ELF-1 (cell line): ENCODE measurements around the gene TEAD2.
"Not testable (repeated sequence)": the region's sequence is repeated elsewhere in the genome, so short reads cannot be mapped to it uniquely, and the experiment has no call there.

Experiments used
- DNase-seq: peaks from one replicate; pipeline ENCODE4 v3.0.0-alpha.2; 2016; ENCODE audit warnings: low read depth, low spot score

TEAD2 gene

DNA sequence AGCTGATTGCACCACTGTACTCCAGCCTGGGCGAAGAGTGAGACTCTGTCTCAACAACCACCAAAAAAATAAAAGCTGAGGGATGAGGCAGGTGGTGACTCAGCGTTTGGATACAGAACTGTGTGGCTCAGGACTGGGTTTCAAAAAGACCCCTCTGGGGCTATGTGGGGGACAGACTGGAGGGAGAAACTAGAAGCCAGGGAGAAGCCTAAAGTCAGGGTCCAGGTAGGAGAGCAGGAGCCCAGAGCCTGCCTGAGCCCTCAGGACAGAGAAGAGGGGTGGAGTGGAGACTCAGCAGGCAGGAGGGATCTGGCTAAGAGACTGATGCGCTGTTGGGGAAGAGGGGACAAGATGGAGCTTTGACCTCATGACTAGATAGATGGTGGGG, 28.8 kb downstream of the TEAD2 start:
- DNase-seq, result no peak

- DNase-seq, result not testable (repeated sequence)
These were observed 29.4 kb downstream of the TEAD2 start for GRCh38 chr19:49332691-49333417.

DNA sequence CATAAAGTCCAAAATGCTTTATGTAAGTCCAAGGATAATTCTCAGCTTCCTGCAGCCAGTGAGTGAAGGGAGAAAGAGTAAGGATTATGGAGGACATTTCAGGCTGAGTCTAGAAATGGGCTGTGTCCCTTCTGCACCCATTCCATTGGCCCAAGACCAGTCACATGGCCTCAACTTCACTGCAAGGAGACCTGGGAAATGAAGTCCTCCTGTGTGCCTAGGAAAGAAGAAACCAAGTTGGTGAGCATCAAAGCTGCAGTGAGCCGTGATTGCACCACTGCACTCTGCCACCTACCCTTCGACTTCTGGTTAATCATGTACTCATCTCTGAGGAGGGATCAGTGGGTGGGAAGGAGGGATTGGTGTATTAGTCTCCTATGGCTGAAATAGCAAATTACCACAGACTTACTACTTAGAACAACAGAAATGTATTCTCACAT, 30.6 kb downstream of the TEAD2 start:
- peak; percentile 53 for DNase-seq

DNA sequence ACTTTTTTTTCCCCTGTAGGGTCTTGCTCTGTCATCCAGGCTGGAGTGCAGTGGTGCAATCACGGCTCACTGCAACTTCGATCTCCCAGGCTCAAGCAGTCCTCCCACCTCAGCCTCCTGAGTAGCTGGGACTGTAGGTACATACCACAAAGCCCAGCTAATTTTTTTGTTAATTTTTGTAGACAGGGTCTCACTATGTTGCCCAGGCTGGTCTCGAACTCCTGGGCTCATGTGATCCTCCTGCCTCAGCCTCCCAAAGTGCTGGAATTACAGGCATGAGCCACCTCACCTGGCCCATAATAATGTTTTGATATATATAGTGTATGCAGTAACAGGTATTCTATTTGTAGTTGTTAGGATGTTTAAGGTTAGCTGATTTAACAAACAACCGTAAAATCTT, 31.0 kb downstream of the TEAD2 start:
- not testable (repeated sequence) for DNase-seq

- DNase-seq, result no peak
These were observed 33.5 kb downstream of the TEAD2 start for GRCh38 chr19:49328741-49329140.

DNA sequence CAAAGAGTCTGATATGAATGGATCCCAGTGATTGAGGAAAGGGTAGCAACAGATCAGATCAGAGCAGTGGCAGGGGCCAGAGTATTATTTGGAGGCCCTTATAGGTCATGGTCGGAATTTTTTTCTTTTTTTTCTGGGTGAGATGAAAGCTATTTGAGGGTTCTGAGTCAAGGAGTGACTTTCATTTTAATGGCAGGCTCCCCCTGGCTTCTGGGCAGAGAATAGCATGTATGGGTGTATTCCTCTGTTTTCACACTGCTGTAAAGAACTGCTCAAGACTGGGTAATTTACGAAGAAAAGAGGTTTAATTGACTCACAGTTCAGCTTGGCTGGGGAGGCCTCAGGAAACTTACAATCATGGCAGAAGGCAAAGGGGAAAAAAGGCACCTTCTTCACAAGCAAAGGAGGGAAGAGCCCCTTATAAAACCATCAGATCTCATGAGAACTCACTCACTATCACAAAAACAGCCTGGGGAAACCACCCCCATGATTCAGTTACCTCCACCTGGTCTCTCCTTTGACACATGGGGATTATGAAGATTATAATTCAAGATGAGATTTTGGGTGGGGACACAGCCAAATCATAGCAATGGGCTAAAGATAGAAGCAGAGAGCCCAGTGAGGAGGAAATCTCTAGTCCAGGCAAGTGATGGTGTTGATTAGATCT, 34.2 kb downstream of the TEAD2 start:
- DNase-seq, result peak; percentile 29

- DNase-seq, result no peak
These were observed 36.0 kb downstream of the TEAD2 start for GRCh38 chr19:49326165-49326704.

GRCh38 chr19:49325756-49326155, 36.5 kb downstream of the TEAD2 start:
- DNase-seq, result not testable (repeated sequence)

DNA sequence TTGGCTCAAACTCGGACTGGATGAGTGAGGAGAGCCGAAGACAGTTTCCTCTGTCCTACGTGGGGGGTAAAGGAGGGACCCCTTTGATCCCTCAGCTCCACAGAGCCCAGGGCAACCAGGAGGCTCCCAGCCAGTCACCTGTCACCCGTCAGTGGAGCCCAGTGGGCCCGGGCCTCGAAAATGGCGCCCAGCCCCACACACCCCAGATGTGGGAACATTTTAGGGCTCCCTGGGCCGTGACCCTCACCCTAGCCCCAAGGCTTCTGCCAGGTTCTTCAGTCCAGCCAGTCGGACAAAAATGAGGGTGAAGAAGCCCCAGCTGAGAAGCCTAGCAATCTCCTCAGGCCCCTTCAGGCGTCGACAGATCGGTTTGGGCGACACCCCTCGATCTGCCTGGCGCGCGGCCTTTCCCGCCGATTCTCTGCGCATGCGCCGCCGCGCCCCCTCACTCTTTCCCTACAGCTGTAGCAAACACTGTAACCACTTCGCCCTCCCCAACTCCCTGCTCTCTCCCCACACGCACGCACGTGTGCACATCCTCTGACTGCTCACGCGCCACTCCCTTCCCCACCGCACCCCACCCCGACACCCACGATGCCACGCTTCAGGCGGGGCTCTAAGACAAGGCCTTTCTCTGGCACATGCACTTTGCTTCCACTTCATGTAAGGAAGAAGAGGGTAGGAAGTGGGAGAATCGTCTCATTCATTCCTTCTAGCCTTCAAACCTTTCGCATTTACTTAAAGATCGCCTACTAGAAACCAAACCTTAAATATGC, 37.2 kb downstream of the TEAD2 start, which contains the start of gene SLC6A16:
SLC6A16 (minus strand) TSS at position 391 of the 776 bp plus-strand sequence. CDS start 13,844 bp downstream, outside the sequence.
- no peak for DNase-seq

DNA sequence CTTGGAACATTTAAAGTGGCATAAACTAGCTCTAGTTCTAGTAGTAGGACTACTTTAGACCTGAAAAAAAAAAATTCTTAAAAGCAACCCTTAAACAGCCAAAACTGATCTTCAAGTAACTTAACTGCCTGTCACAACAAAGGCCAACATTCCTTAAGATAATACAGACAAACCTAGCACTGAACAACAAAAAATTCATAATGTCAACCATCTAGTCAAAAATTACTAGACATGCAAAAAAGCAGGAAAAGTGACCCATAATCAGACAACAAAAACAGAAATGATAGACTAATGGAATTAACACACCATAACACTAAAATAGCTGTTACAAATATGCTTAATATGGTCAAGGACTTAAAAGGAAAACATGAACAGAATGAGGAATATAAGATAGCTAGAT, 43.9 kb downstream of the TEAD2 start:
- no peak for DNase-seq

GRCh38 chr19:49316284-49316683, 45.9 kb downstream of the TEAD2 start:
- no peak for DNase-seq

DNA sequence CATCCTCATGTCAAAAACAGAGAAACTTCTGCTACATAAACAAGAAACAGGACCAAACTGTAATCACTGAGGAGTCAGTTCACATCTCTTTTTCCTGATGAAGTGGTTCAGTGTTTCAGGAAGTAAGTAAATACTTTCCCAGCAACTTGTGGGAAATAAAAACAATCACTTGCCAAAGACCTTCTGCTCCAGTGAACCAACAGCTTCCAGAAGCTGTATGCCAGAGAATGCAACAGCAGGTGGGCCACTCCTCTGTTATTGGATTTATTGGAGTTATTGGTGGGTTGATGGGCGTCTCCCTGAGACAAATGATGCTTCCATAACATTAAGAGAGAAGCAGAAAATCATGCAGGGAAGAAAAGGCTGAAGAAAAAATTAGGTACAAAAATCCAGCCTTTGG, 47.1 kb downstream of the TEAD2 start:
- DNase-seq, result no peak

GRCh38 chr19:49309087-49309486, 53.1 kb downstream of the TEAD2 start:
- no peak for DNase-seq

DNA sequence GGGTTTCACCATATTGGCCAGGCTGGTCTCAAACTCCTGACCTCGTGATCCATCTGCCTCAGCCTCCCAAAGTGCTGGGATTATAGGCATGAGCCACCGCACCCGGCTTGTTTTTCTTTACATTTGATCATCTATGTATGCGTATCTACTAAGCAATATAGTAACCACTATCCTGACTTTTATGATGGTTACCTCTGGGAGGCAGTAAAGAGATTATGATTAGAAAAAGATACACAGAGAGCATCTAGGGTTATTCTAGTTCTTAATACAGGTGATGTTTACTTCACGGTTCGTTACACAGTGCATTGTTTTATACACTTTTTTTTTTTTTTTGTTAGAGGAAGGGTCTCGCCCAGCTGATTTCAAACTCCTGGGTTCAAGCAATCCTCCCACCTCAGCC, 55.5 kb downstream of the TEAD2 start:
- not testable (repeated sequence) for DNase-seq

DNA sequence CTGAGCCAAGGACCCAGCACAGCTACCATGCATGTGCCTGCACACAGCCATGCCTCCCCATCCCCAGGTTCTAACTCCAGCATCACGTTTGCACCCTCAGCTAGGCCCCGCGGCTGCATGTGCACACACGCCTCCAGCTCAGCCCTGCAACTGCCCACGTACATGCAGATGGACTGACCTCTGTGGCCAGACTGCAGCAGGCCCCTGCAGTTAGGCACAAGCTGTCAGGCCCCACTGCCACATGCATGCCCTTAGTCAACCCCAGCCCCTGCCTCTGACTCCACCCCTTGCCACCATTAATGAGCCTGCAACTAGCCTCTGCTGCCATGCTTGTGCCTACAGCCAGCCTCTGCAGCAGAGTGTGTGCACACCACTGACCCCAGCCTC, 60.4 kb downstream of the TEAD2 start:
- no peak for DNase-seq

GRCh38 chr19:49301165-49301865, 60.9 kb downstream of the TEAD2 start:
- peak; percentile 79 for DNase-seq

DNA sequence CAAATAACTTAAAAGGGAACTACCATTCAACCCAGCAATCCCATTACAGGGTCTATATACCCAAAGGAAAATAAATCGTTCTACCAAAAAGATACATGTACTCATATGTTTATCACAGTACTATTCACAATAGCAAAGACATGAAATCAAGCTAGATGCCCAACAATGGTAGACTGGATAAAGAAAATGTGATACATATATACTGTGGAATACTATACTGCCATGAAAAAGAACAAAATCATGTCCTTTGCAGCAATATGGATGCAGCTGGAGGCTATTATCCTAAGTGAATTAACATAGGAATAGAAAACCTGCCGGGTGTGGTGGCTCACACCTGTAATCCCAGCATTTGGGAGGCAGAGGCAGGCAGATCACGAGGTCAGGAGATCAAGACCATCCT, 63.6 kb downstream of the TEAD2 start:
- DNase-seq, result not testable (repeated sequence)

DNA sequence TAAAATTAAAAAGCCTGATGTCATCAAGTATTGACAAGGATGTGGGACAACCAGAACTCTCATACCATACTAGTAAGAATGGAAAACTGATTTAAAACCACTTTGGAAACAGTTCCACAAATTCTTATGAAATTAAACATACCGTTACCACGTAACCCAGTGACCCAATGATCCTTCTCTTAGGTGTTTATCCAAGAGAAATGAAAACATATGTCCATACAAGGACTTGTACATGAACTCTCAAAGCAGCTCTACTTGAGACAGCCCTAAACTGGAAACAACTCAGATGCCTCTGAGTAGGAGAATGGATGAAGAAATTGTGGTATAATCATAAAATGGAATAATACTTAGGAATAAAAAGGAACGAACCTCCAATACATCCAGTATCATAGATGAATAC, 64.8 kb downstream of the TEAD2 start:
- DNase-seq, result no peak

GRCh38 chr19:49295208-49295880, 66.9 kb downstream of the TEAD2 start:
- DNase-seq, result no peak

DNA sequence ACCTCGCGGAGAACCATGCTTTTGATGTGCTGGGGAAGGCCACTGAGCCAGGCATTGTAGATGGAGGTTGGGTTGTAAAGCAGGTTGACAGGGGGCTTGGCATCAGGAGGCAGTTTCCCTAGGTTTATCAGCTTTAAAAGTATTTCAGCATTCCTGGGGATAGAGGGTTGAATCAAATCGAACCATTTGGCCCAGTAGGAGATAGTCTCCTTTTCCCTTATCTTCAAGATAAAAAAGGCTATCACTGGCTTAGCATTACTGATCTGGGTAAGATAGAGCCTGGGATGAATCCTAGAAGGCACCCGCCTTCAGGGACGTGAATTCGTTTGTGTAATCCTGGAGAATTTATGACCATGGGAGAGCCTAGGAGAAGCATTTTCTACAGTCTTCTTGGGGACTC, 67.8 kb downstream of the TEAD2 start:
- no peak for DNase-seq
